ENCODE results near the gene ZNF501. TPM values are rescaled to one million over a fixed set of nuclear protein-coding genes. Genes with fewer than 3 reads are reported as not detected.
A peak's percentile ranks its signal among the peaks of the same experiment; 100 is the strongest.

Gene ZNF501
- total and polyA plus RNA-seq, 8 donors, result 0.95 to 7.2 (median 2.7) TPM; not detected in 2

- Histone ChIP-seq H3K36me3 (peaks cover 0 to 19% (median 13%) of the 10 kb centered on the region in 4 donors), H3K4me1 (peaks cover 5 to 28% (median 23%) of the 10 kb centered on the region in 4 donors), H3K9me3 (peaks cover 0 to 18% (median 8%) of the 10 kb centered on the region in 4 donors), H3K27ac (peak overlapping the region in 1 of 5 donors; percentile 7), H3K27me3 (no peaks in the 10 kb centered on the region), H3K4me3 (peak overlapping the region; percentile 63 to 91 (median 87))
- 1 to 3% (median 1%) methylated on average over 9 of the region's 9 CpGs for WGBS, 5 donors
- intact Hi-C loops (cut with DNase I; ENCODE audit: low total_unique reads), result no loop called here
- no peak for DNase-seq
- TF ChIP-seq EP300 (IDR thresholded peaks at IDR 0.05) (no peak), POLR2A (IDR thresholded peaks at IDR 0.05) (no peak), CTCF (IDR thresholded peaks at IDR 0.05) (no peak)
Observed at GRCh38 chr3:44762170-44762677, 32.8 kb downstream of the ZNF501 start.

- Histone ChIP-seq H3K4me3 (peak overlapping the region in 1 of 4 donors; percentile 90), H3K4me1 (peaks cover 5 to 28% (median 23%) of the 10 kb centered on the region in 4 donors)
Observed at GRCh38 chr3:44762690-44763089, 33.3 kb downstream of the ZNF501 start.

GRCh38 chr3:44764248-44764647, 34.8 kb downstream of the ZNF501 start:
- Histone ChIP-seq H3K4me1 (peaks cover 5 to 28% (median 23%) of the 10 kb centered on the region in 4 donors), H3K9me3 (peaks cover 0 to 7% (median 0%) of the 10 kb centered on the region in 4 donors), H3K27ac (no peak overlapping the region), H3K4me3 (no peak overlapping the region), H3K27me3 (no peaks in the 10 kb centered on the region), H3K36me3 (peaks cover 0 to 4% (median 1%) of the 10 kb centered on the region in 4 donors)
- intact Hi-C loops (cut with DNase I; ENCODE audit: low total_unique reads), result no loop called here
- TF ChIP-seq CTCF (IDR thresholded peaks at IDR 0.05) (no peak), POLR2AphosphoS5 (IDR thresholded peaks at IDR 0.05) (no peak), POLR2A (IDR thresholded peaks at IDR 0.05) (no peak), EP300 (IDR thresholded peaks at IDR 0.05) (no peak)
- DNase-seq, result no peak

More at GRCh38 chr3:44762690-44763089, 33.3 kb downstream of the ZNF501 start:
- no peak for DNase-seq
- TF ChIP-seq EP300 (IDR thresholded peaks at IDR 0.05), result no peak
- TF ChIP-seq POLR2AphosphoS5 (IDR thresholded peaks at IDR 0.05), result no peak
- TF ChIP-seq CTCF (IDR thresholded peaks at IDR 0.05), result no peak
- TF ChIP-seq POLR2A (IDR thresholded peaks at IDR 0.05), result no peak
- no peaks in the 10 kb centered on the region for H3K27me3 ChIP-seq
- WGBS, 5 donors, result 28 to 36% (median 34%) methylated on average over 5 of the region's 5 CpGs
- intact Hi-C loops (cut with DNase I; ENCODE audit: low total_unique reads), result no loop called here
- H3K9me3 ChIP-seq, result peaks cover 0 to 14% (median 6%) of the 10 kb centered on the region in 4 donors
- H3K36me3 ChIP-seq, result peaks cover 0 to 19% (median 11%) of the 10 kb centered on the region in 4 donors
- H3K27ac ChIP-seq, result no peak overlapping the region

- no peak overlapping the region for H3K4me3 ChIP-seq
- peaks cover 17 to 38% (median 25%) of the 10 kb centered on the region in 4 donors for H3K9me3 ChIP-seq
- intact Hi-C loops (cut with DNase I; ENCODE audit: low total_unique reads), result no loop called here
- no peak overlapping the region for H3K27ac ChIP-seq
- DNase-seq, result no peak
- WGBS, 5 donors, result 93 to 98% (median 95%) methylated on average over 1 of the region's 1 CpG
- H3K36me3 ChIP-seq, result peaks cover 0 to 4% (median 0%) of the 10 kb centered on the region in 4 donors
- TF ChIP-seq POLR2A (IDR thresholded peaks at IDR 0.05) (no peak), EP300 (IDR thresholded peaks at IDR 0.05) (no peak), POLR2AphosphoS5 (IDR thresholded peaks at IDR 0.05) (no peak), CTCF (IDR thresholded peaks at IDR 0.05) (no peak)
- no peaks in the 10 kb centered on the region for H3K27me3 ChIP-seq
- H3K4me1 ChIP-seq, result no peaks in the 10 kb centered on the region
Observed at GRCh38 chr3:44771424-44772098, 42.1 kb downstream of the ZNF501 start.
